GM21447 (cell line): Measurements from ENCODE around the gene RDH8.

Experiments used
- ATAC-seq: cut with Tn5 transposase; IDR thresholded peaks from one replicate; pipeline ENCODE4 v1.9.1; 2021; ENCODE audit not compliant: unreplicated experiment

RDH8 gene, protein sequence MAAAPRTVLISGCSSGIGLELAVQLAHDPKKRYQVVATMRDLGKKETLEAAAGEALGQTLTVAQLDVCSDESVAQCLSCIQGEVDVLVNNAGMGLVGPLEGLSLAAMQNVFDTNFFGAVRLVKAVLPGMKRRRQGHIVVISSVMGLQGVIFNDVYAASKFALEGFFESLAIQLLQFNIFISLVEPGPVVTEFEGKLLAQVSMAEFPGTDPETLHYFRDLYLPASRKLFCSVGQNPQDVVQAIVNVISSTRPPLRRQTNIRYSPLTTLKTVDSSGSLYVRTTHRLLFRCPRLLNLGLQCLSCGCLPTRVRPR

DNA sequence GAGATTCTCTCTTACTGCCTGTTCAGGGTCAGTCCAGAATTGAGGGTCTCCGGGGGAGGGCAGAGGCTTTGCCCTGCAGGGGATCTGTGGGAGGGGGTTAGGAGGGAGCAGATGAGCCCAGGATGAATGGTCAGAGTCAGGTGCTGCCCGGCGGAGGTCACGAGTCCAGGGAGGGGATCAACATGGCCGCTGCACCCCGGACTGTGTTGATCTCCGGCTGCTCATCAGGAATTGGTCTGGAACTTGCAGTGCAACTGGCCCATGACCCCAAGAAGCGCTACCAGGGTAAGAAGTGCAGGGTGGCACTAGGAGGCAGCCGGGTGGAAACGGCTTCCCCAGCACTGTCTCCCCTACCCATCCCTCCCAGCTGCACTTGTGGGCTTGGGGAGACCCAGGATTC is at the start of gene RDH8:
Gene RDH8, plus strand, starts transcription at position 168 of the 400 bp plus-strand sequence. Its CDS starts 15 bp downstream, at position 183.
- ATAC-seq: no peak

DNA sequence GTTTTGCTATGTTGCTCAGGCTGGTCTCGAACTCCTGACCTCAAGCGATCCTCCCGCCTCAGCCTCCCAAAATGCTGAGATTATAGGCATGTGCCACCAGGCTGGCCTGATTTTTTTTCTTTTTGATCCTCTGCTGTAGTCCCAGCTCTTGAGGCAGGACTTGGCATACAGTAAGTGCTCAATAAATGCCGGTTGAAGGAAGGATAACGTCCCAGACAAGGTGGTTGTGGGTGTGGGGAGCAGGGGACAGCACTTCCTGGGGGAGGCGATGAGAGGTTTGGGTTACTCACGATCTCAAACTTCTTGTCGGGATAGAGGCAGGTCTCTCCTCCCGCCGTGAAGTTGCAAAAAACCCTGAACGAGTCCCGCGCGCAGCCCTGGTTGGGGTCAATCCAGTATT is 47.3 kb upstream of the RDH8 start:
- no peak for ATAC-seq

DNA sequence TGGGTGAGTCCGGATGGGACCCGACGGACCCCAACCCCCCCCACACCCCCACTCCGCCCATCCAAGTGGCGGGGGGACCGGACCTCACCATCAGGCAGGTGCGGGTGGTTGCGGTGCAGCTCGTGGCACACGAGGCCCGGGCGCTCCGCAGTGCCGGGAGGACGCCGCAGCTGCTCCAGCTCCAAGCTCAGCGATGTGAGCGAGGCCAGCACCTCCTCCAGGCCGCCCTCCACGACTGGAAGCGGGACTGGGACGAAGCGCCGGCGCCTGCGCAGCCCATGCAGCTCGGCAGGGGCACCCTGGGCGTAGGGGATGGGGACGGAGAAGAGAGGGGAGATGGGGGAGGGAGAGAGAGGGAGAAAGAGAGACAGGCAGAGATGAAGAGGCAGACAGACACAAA is 46.8 kb upstream of the RDH8 start:
- ATAC-seq: no peak

DNA sequence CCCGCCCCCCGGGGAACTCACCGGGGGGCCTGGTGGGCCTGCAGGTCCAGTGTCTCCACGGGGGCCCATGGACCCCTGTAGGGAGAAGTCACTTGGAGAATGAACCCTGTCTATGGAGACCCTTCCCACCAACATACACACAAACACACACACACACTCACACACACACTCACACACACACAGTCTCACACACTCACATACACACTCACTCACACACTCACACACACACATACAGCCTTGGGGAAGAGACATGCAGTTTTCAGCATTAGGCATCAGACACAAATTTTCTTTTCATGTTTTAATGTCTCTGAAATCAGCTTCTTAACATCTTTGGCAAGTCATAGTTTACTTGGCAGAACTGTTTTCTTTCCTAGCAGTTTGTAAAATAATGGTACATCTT is 46.0 kb upstream of the RDH8 start:
- ATAC-seq: no peak

DNA sequence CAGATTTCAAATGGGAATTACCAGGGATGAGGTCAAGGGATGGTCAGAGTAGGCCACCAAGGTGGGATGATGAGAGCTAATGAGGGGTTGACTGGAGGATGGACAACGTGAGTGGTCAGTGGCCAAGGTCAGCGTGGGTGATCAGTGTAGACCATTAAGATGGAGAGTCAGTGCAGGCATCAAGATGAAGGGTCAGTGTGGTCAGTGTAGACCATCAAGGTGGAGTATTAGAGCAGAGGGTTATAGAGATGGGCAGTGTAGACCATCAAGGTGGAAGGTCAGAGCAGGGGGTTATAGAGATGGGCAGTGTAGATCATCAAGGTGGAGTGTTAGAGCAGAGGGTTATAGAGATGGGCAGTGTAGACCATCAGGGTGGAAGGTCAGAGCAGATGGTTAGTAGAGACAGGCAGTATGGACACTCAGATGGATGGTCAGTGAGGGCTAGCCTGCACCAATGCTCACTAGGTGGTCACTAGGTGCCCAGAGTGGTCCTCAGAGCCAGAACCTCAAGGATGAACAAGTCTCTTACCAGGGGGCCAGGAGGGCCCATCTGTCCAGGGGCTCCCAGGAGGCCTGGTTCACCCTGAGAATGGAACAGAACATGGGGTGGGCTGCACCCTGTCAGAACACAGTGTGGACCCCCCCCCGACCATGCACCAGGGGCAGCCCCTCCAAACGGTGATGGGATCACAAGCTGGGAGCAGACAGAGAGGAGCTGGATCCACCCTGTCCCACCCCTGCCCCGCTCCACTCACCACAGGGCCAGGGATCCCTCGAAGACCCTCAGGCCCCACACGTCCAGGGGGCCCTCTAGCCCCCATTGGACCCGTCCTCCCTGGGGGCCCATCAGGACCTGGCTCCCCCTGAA is 44.2 kb upstream of the RDH8 start:
- no peak for ATAC-seq

DNA sequence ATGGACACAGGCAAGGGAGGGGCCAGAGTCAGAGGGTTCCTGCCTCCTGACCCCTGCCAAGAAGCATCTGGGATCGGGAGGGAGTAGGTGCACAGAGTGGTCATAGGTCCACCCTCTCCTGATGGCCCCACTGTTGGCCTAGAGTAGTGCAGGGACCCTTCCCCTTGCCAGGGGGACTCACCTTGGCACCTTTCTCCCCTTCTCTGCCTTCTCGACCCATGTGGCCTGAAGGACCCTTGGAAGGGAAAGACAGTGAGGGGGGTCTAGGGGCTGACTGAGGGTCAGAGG is 43.7 kb upstream of the RDH8 start:
- ATAC-seq: no peak

DNA sequence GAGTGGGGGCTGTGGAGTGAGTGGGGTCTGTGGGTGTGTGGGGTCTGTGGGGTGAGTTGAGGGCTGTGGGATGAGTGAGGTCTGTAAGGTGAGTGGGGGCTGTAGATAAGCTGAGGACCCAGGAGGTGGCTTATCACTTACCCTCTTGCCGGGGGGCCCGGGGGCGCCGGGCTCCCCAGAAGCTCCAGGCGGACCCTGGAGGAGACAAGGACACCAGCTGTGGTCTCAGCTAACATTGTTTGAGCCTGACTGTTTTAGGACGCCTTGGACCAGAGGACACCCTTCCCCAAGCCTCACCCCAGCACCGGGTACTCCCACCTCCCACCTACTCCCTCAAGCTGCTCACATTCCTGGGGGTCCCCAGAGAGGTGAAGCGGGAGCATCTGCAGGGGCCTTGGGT is 42.8 kb upstream of the RDH8 start:
- ATAC-seq: no peak

DNA sequence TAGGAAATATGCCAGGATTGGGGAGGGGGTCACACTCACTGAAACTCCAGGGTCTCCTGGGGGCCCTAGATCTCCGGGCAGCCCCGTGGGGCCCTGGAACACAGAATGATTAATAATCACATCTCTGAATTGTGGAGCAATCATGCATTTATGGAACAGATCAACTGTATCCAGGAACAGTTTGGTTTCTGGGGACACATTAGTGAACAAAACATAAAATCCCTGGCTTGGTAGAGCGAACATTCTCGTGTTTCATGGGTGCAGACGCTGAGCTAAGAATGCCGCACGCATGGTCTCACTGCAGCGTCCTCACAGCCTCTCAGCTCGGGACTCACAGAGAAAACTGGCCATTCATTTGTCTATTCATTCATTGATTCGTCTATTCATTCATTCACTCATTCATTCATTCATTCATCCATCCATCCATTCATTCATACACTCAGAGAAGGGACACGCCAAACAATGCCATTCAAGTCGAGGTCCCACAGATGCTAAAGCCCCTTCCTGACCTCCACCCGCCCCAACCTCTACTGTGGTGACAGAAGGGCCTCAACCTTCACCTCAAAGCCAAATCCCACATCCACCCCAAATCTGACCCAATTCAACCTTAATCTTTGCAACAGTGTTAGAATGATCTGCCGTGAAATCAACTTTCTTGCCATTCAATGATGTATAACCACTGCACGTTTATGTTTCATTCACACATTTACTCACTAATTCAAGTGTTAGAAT is 42.0 kb upstream of the RDH8 start:
- no peak for ATAC-seq

DNA sequence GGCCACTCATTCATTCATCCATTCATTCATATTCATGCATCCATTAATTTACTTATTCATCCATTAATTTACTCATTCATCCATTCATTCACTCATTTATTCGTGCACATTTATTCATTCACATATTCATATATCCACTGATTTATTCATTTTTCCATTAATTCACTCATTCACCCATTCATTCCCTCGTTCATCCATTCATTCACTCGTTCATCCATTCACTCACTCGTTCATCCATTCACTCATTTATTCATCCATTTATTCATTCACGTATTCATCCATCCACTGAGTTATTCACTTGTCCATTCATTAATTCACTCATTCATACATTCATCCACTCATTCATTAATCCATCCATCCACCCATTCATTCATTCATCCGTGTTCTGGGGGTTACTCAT is 41.2 kb upstream of the RDH8 start:
- ATAC-seq: no peak

DNA sequence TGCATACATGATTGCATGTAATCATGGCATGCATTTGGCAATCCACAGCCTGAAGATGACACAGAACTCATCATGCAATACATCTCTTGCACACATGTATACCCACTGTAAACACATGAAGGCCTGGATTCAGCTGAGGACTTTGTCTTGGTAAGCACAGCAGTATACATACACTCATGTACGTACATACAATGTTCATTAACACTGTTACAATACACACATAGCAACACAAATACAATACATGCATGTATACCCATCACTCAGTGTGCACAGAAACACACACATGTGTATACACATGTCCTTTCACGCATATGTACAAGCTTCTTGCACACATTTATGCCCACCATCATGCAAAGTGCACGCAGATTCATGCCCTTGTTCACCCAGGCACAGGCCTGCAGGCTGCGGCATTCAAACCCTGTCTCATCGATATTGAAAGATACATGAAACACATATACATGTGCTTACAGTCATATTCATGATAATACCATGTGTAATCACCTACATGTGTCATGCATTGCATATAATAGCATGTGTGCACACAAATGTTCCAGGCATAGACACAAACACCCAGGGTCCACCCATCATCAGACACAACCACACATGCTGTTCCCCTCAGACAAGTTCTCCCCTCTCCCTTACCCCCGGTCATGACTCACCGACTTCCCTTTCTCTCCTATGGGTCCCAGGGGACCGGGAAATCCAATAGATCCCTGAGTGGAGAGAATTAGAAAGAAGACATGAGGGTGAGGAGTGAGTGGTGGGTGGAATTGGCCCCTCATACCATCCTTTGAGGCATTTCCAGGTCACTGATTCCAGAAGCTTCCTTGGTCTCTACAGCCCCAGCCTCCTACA is 31.6 kb upstream of the RDH8 start:
- no peak for ATAC-seq

DNA sequence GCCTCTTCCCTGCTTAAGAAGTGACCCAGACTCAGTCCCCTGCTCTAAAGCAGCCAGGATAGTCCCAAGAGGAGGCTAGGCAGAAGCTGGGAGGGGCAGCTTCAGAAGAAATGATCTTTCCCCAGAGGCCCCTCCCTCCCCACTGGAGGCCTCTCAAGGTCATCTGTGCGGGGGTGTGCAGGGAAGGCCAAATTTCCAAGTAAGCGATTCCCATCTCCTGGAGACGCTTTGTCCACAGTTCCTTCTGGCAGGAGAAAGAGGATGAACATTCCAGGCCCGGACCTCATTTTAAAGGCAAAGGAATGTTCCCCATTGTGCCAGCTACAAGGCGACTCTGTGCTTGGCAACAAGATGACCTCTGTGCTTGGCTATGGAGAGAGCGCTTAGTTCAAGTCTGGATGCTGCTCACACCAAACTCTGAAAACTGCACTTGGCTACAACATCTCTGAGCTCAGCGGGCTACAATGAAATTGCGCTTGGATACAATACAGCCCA is 26.4 kb upstream of the RDH8 start:
- no peak for ATAC-seq

DNA sequence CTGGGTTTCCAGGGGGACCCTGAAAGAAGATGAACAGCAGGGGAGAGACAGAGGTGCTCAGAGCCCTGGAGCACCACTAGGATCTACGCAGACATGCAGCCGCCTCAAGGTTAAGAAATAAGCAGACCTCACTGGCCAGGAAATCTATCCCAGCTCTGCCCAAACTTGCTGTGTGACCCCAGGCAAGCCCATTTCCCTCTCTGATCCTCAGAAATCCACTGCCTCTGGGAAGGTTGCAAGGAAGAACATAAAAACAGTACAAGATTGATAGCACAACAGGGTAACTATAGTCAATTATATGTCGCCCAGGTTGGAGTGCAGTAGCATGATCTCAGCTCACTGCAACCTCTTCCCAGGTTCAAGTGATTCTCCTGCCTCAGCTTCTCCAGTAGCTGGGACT is 23.8 kb upstream of the RDH8 start:
- ATAC-seq: no peak

DNA sequence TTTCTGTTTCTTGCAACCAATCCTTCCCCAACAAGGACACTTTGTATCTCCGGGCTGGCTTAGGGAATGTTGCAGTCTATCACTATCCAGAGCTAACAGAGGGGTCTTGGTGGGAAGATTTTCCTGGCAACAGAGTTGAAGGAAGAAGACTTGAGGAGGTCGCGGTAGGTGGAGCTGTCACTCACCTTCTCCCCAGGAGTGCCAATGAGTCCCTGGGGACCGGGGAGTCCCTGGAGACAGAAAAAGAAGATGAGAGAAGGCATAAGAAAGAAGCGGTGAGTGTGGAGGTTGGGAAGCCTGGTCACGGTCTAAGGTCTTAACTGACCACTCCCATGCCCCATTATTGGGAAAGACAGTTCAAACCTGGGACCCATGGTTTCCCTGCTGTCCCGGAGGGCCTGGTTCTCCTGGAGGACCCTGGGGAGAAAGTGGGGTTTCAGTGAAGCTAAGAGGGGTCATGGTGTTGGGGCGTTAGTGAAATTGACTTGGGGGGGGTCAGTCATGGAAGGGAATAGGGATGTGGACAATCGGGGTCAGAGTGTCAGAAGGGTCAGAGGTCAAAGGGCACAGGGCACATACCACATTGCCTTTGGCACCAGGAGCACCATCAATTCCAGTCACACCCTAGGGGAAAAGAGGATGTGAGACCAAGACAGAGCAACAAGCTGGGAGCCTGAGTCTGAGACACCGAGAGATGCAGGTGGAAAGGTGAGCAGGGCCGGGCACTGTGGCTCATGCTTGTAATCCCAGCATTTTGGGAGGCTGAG is 21.7 kb upstream of the RDH8 start:
- no peak for ATAC-seq

DNA sequence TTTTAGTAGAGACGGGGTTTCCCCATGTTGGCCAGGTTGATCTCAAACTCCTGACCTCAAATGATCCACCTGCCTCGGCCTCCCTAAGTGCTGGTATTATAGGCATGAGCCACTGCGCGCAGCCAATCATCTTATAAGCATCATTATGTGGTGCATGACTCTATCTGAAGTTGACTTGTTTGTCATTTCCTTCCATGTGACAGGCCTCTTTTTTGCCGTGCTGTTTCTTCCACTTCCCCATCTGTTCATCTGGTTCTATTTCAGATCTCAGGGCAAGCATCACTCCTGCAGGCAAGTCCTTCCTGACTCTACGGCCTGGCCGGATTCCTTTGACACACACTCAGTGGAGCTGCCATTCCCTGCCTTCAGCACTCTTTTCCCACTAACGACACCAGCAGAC is 18.2 kb upstream of the RDH8 start:
- no peak for ATAC-seq

DNA sequence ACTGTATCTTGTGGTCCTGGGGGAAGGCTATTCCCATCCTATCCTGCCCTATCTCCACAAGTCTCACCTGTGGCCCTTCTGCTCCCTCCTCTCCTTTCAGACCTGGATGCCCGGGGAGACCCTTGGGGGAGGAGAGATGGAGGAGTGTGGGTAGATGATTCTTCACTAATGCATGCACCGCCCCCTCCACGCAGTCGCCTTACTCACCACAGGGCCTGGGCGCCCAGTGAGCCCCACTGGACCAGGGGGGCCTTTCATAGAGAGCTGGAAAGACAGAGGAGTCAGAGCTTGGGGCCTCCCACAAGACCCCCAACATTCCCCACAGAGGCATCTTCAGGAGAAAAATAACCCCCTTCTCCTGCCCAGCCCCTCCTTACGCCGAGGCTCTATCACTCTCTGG is 17.3 kb upstream of the RDH8 start:
- no peak for ATAC-seq

DNA sequence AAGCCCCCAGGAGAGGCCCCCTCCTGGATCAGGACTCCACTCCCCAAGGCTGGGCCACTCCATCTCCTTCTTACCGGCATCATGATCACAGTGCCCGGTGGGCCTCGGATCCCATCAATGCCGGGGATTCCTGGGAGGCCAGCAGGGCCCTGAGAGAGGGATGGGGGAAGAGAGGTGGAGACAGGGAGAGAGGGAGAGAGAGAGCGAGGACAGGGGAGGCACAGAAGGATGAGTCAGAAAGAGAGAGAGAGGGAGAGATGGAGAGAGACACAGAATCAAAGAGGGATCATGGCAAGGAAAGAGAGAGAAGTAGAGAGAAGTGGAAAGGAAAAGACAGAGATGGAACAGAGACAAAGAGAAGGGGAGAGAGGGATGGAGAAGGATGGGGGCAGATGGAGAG is 16.7 kb upstream of the RDH8 start:
- ATAC-seq: no peak

DNA sequence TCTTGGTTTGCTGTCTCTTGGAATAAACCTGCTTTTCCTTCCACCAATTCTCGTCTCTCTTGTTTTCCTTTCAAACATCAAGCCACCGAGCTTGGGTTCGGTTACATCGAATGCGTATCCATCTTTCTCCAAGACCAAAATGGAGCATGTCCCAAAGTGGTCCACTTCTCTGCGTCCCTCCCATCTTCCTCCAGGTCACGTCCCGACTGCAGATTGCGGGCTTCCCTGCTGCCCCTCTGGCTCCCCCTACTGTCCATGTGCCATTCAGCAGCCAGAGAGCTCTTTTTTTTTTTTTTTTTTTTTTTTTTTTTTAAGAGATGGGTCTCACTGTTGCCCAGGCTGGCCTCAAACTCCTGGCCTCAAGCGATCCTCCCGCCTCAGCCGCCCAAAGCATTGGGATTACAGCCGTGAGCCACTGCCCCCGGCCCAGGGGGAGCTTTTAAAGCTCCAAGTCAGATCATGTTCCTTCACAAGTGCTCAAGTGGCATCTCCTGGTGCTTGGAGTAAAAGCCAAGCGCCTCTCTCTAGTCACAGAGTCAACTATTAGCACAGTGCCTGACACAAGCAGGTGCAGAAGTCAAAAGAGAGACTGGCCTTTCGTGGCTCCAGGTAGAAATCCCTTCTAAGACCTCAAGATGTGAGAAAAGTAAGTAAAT is 13.0 kb upstream of the RDH8 start:
- ATAC-seq: no peak

DNA sequence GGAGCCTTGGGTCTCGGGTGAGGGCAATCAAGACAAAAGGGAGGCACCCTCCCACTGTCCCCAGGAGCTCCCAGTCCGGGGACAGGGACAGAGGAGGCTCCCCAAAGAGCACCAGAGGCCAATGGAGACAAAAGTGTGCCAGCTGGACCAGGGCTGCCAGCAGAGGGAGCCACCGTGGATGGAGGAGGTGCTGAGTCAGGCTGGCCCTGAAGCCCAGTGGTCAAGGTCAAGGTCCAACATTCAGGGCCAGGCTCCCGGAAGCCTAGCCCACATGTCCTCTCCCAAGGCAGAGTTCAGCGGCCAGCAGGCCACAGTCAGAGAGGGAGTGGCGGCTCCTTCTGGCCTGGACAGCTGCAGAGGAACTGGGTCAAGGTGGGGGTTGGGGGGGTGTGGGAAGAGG is 11.4 kb upstream of the RDH8 start:
- no peak for ATAC-seq

DNA sequence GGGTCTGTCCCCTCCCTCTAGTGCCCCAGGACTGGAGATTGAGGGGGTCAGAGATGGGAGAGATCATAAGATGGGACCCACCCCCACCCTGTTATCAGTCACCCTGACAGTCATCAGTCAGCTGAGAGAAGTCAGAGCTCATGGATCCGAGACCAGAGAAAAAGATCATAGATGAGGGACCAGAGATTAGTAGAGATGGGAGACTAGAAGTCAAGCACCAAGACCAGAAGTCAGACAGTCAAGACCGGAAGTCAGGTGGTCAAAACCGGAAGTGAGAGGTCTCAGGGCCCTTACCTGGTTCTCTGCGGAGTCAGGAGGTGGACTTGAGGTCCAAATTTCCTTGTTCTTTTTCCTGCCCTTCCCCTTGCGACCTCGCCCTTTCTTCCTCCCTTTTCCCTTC is 10.0 kb upstream of the RDH8 start:
- ATAC-seq: no peak

DNA sequence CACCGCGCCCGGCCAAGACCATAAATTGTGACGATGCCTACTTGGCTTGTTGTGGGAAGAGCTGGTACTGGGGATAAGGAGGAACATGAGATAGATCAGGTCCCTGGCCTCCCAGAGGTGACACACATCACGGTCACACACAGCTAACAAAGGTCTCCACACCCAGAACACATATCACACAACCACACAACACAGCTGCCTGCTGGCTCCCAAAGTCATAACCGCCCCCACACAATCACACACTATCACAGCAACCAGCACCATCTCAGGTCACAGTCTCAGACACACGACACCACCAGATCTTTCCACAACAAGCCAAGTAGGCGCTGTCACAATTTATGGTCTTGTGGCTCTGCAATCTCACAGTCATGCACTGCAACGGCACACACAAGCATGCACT is 8.7 kb upstream of the RDH8 start:
- no peak for ATAC-seq
